HG03280 (cell line): ENCODE measurements around the gene GPC5.

ENCODE experiments used
- ATAC-seq: cut with Tn5 transposase; IDR thresholded peaks from one replicate; pipeline ENCODE4 v1.9.1; 2021; ENCODE audit warnings: mild to moderate bottlenecking, moderate library complexity; ENCODE audit not compliant: unreplicated experiment

The GPC5 gene

GRCh38 chr13:92122186-92122853 is 723.9 kb downstream of the GPC5 start:
- no peak for ATAC-seq

GRCh38 chr13:92126399-92126798 is 728.0 kb downstream of the GPC5 start:
- ATAC-seq, result no peak

GRCh38 chr13:92135509-92135908 is 737.1 kb downstream of the GPC5 start:
- ATAC-seq, result no peak

GRCh38 chr13:92136449-92137155 is 738.2 kb downstream of the GPC5 start:
- no peak for ATAC-seq

GRCh38 chr13:92137520-92137919 is 739.1 kb downstream of the GPC5 start:
- no peak for ATAC-seq

GRCh38 chr13:92143766-92144165 is 745.3 kb downstream of the GPC5 start:
- ATAC-seq, result no peak

- ATAC-seq, result no peak
These were observed 752.2 kb downstream of the GPC5 start for GRCh38 chr13:92150606-92151005.

- ATAC-seq, result no peak
These were observed 759.9 kb downstream of the GPC5 start for GRCh38 chr13:92158346-92158745.

- no peak for ATAC-seq
These were observed 766.4 kb downstream of the GPC5 start for GRCh38 chr13:92164822-92165221.

GRCh38 chr13:92172191-92172590 is 773.8 kb downstream of the GPC5 start:
- no peak for ATAC-seq

GRCh38 chr13:92173254-92173653 is 774.8 kb downstream of the GPC5 start:
- ATAC-seq, result no peak

- ATAC-seq, result no peak
These were observed 776.9 kb downstream of the GPC5 start for GRCh38 chr13:92175330-92175729.

- no peak for ATAC-seq
These were observed 779.5 kb downstream of the GPC5 start for GRCh38 chr13:92177966-92178365.

GRCh38 chr13:92179223-92179622 is 780.8 kb downstream of the GPC5 start:
- no peak for ATAC-seq

GRCh38 chr13:92187378-92187989 is 789.1 kb downstream of the GPC5 start:
- ATAC-seq, result peak; percentile 78

- no peak for ATAC-seq
These were observed 790.2 kb downstream of the GPC5 start for GRCh38 chr13:92188574-92188973.

GRCh38 chr13:92196591-92197256 is 798.3 kb downstream of the GPC5 start:
- ATAC-seq, result no peak

- ATAC-seq, result no peak
These were observed 799.2 kb downstream of the GPC5 start for GRCh38 chr13:92197669-92198068.

GRCh38 chr13:92218615-92219014 is 820.2 kb downstream of the GPC5 start:
- ATAC-seq, result no peak

GRCh38 chr13:92221916-92222315 is 823.5 kb downstream of the GPC5 start:
- no peak for ATAC-seq

GRCh38 chr13:92224052-92224821 is 825.8 kb downstream of the GPC5 start:
- ATAC-seq, result no peak
